ENCODE measurements around the gene ATP6AP2. TPM values are rescaled to one million over a fixed set of nuclear protein-coding genes. Genes with fewer than 3 reads are reported as not detected.
"Not testable (repeated sequence)": the region's sequence is repeated elsewhere in the genome, so short reads cannot be mapped to it uniquely, and the experiment has no call there.

Gene ATP6AP2
- total RNA-seq, 1 experiment from 2014 or later, result 73.8 TPM

DNA sequence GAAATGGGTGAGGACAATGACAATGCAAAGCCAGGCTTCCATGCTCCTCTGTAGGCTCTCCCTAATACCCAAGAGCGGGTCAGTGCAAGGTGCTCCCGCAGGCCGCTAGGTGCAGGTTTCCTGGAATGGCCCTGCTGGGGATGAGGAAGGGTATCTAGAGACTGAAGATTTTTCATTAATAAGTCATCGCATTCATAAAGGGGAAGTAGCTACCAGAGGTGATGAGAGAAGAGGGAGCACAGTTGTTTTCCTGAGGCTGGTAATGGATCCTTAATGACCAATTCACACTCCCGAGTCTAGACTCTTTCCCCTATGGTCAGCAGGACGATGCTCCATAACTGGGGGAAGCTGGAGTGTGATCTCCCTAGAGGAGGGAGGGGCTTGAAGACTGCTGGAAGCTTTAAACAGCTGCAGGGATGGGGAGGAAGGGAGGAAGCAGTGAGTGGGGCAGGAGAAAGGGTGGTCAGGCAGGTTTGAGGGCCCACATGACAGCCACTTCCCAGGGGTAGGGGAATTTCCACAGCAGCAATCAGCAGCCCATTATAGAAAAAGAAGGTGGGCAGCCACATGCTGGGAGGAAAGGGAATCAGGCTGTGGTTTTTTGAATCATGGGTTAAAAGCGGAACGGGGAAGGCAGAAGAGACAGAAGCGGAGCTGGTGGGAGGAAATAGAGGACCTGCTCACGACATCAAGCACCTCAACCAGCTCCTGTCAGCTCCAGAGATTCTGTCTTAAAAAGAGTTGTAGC lies 10.2 kb upstream of the ATP6AP2 start:
- ChIA-PET CTCF (no interaction called here), POLR2A (ENCODE audit: low non-redundant PET) (no interaction called here)
- no peaks in the 10 kb centered on the region for H3K4me1 ChIP-seq (ENCODE audit: insufficient read depth, low read length, poor library complexity, severe bottlenecking)
- intact Hi-C loops (cut with micrococcal nuclease; ENCODE audit: unreplicated experiment), result no loop called here
- no peak overlapping the region for H3K4me3 ChIP-seq (ENCODE audit: low read depth, low read length, poor library complexity, severe bottlenecking)
- H3K36me3 ChIP-seq (ENCODE audit: insufficient read depth, low read length, poor library complexity, severe bottlenecking), result no peaks in the 10 kb centered on the region
- H3K27me3 ChIP-seq (replicated peaks; ENCODE audit: insufficient read depth, low read depth, low read length, poor library complexity), result no peaks in the 10 kb centered on the region
- TF ChIP-seq, protein P1, sequence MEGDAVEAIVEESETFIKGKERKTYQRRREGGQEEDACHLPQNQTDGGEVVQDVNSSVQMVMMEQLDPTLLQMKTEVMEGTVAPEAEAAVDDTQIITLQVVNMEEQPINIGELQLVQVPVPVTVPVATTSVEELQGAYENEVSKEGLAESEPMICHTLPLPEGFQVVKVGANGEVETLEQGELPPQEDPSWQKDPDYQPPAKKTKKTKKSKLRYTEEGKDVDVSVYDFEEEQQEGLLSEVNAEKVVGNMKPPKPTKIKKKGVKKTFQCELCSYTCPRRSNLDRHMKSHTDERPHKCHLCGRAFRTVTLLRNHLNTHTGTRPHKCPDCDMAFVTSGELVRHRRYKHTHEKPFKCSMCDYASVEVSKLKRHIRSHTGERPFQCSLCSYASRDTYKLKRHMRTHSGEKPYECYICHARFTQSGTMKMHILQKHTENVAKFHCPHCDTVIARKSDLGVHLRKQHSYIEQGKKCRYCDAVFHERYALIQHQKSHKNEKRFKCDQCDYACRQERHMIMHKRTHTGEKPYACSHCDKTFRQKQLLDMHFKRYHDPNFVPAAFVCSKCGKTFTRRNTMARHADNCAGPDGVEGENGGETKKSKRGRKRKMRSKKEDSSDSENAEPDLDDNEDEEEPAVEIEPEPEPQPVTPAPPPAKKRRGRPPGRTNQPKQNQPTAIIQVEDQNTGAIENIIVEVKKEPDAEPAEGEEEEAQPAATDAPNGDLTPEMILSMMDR (conservative IDR thresholded peaks at IDR 0.05; ENCODE audit: low read depth, low read length), result no peak
- no peak for TF ChIP-seq EZH2 (IDR thresholded peaks at IDR 0.05; ENCODE audit: borderline replicate concordance, low read depth, low read length, poor library complexity, severe bottlenecking)
- H3K27ac ChIP-seq (ENCODE audit: low read depth, low read length, poor library complexity, severe bottlenecking), result peak overlapping the region; percentile 42
- DNase-seq (ENCODE audit: low spot score), result no peak
- TSS peak; percentile 96 for BruUV-seq (replicated peaks)
- H3K9me3 ChIP-seq (ENCODE audit: low read depth, low read length, poor library complexity, severe bottlenecking), result no peaks in the 10 kb centered on the region

- BruUV-seq (replicated peaks); CTCF ChIA-PET; H3K36me3 ChIP-seq (ENCODE audit: insufficient read depth, low read length, poor library complexity, severe bottlenecking); H3K27me3 ChIP-seq (replicated peaks; ENCODE audit: insufficient read depth, low read depth, low read length, poor library complexity); H3K9me3 ChIP-seq (ENCODE audit: low read depth, low read length, poor library complexity, severe bottlenecking); intact Hi-C loops (cut with micrococcal nuclease; ENCODE audit: unreplicated experiment); DNase-seq (ENCODE audit: low spot score); H3K4me3 ChIP-seq (ENCODE audit: low read depth, low read length, poor library complexity, severe bottlenecking); H3K4me1 ChIP-seq (ENCODE audit: insufficient read depth, low read length, poor library complexity, severe bottlenecking); POLR2A ChIA-PET (ENCODE audit: low non-redundant PET): not testable (repeated sequence)
- peak overlapping the region; percentile 42 for H3K27ac ChIP-seq (ENCODE audit: low read depth, low read length, poor library complexity, severe bottlenecking)
Observed at GRCh38 chrX:40571164-40571563, 9.6 kb upstream of the ATP6AP2 start.

- no peaks in the 10 kb centered on the region for H3K27me3 ChIP-seq (replicated peaks; ENCODE audit: insufficient read depth, low read depth, low read length, poor library complexity)
- intact Hi-C loops (cut with micrococcal nuclease; ENCODE audit: unreplicated experiment), result no loop called here
Observed at GRCh38 chrX:40571600-40571999, 9.2 kb upstream of the ATP6AP2 start.

More at GRCh38 chrX:40571600-40571999, 9.2 kb upstream of the ATP6AP2 start:
- no peak for TF ChIP-seq EZH2 (IDR thresholded peaks at IDR 0.05; ENCODE audit: borderline replicate concordance, low read depth, low read length, poor library complexity, severe bottlenecking)
- TF ChIP-seq, protein P1 (conservative IDR thresholded peaks at IDR 0.05; ENCODE audit: low read depth, low read length), result no peak
- Histone ChIP-seq H3K4me3 (ENCODE audit: low read depth, low read length, poor library complexity, severe bottlenecking) (no peak overlapping the region), H3K4me1 (ENCODE audit: insufficient read depth, low read length, poor library complexity, severe bottlenecking) (no peaks in the 10 kb centered on the region), H3K36me3 (ENCODE audit: insufficient read depth, low read length, poor library complexity, severe bottlenecking) (no peaks in the 10 kb centered on the region), H3K27ac (ENCODE audit: low read depth, low read length, poor library complexity, severe bottlenecking) (no peak overlapping the region), H3K9me3 (ENCODE audit: low read depth, low read length, poor library complexity, severe bottlenecking) (no peaks in the 10 kb centered on the region)
- ChIA-PET CTCF (no interaction called here), POLR2A (ENCODE audit: low non-redundant PET) (no interaction called here)
- no TSS peak for BruUV-seq (replicated peaks)
- no peak for DNase-seq (ENCODE audit: low spot score)

Measured in A673 (cell line).